ENCODE measurements around the gene MESD.

DNA sequence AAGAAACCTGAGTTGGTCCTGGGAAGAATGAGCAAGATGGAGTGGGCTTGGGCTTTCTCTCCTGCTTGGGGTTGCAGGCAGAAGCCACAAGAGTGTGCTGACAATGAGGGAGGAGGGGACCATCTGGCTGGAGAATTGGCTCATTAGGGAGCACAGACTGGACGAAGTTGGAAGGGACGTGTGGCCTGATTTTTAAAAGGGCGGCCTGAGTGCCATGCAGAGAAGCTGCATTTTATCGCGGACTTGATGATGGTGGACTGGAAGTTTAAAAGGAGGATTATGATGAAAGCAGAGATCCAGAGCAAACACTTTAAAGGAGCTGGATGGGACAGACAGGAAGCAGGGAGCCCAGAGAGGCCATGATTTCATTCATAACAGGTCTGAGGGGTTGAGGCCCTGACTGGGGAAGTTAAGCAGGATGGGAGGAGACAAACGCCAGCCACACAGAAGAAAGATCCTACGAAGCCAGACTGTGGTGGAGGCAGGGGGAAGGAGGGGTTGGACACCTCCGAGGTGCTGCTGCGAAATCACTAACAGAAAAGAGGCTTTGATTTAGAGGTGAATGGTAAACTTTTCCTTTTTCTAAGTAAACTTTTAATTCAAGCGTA, 34.8 kb upstream of the MESD start:
- TF ChIP-seq POLR2A (IDR thresholded peaks at IDR 0.05), result no peak
- TF ChIP-seq, protein P1, sequence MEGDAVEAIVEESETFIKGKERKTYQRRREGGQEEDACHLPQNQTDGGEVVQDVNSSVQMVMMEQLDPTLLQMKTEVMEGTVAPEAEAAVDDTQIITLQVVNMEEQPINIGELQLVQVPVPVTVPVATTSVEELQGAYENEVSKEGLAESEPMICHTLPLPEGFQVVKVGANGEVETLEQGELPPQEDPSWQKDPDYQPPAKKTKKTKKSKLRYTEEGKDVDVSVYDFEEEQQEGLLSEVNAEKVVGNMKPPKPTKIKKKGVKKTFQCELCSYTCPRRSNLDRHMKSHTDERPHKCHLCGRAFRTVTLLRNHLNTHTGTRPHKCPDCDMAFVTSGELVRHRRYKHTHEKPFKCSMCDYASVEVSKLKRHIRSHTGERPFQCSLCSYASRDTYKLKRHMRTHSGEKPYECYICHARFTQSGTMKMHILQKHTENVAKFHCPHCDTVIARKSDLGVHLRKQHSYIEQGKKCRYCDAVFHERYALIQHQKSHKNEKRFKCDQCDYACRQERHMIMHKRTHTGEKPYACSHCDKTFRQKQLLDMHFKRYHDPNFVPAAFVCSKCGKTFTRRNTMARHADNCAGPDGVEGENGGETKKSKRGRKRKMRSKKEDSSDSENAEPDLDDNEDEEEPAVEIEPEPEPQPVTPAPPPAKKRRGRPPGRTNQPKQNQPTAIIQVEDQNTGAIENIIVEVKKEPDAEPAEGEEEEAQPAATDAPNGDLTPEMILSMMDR (IDR thresholded peaks at IDR 0.05 in 4 of 5, conservative IDR thresholded peaks at IDR 0.05 in 1 of 5), result no peak

All from gastrocnemius medialis (tissue), 4 donors.